ENCODE data around the gene IL13RA1.
"Not testable (repeated sequence)": the region's sequence is repeated elsewhere in the genome, so short reads cannot be mapped to it uniquely, and the experiment has no call there.

The IL13RA1 gene

DNA sequence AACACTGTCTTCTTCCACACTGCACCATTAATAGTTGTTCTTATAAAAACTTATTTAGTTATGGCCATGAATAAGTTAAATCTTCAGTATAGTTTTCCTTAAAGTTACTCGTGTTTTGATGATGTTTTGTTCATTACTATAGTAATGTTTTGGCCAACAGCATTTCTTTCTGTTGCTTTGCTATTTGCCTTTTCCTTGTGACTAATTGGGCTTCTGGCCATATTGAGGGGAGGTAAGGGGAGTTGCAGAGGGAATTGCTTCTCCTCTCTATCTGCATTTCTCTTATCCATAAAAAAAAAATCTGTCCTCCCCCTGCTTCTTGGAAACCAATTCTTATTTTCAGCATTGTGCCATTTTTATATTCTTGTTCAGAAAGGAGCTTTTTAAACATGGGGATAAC lies 53.5 kb downstream of the IL13RA1 start:
- DNase-seq: no peak
- Mint-ChIP-seq H3K4me3 (no peak overlapping the region), H3K27ac (no peak overlapping the region), H3K9me3 (no peaks in the 10 kb centered on the region), H3K36me3 (ENCODE audit: low read depth) (no peaks in the 10 kb centered on the region), H3K27me3 (peaks cover 32% of the 10 kb centered on the region), H3K4me1 (ENCODE audit: low read depth) (no peaks in the 10 kb centered on the region)

DNA sequence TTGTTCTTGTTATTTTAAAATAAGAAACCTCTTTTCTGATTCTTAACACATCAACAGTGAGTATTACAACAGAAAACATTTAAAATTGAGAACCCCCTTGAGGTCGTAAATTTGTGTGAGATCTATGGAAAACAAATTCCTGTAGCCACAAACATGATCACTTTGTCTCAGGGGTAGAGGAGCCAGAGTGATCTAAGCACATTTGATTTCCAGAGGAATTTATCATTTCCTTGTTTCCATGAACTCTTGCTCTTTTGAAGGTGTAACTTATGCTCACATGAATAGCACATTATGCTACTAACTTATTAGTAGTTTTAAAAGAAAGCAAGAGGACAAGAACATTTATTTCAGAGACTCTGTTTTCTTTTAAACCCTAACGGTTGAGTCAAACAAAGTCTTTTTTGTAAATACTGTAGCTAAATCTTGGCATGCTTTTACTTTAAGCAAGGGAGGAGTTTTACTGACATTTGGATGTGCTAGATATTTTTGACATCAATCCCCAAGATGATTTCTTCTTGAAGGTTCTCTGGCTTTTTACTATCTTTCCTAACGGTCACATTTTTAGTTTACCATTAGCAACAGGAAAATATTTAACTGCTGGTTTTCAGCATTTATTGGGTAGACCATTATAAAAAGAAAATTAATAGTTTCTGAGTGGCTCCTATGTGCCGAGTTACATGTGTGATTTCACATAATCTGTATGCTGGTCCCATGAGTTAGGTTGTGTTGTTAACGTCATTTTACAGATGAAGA lies 68.3 kb downstream of the IL13RA1 start:
- H3K27me3 Mint-ChIP-seq: peaks cover 62% of the 10 kb centered on the region
- no peaks in the 10 kb centered on the region for H3K36me3 Mint-ChIP-seq (ENCODE audit: low read depth)
- no peaks in the 10 kb centered on the region for H3K9me3 Mint-ChIP-seq
- H3K27ac Mint-ChIP-seq: no peak overlapping the region
- H3K4me1 Mint-ChIP-seq (ENCODE audit: low read depth): no peaks in the 10 kb centered on the region
- no peak for DNase-seq
- no peak overlapping the region for H3K4me3 Mint-ChIP-seq

DNA sequence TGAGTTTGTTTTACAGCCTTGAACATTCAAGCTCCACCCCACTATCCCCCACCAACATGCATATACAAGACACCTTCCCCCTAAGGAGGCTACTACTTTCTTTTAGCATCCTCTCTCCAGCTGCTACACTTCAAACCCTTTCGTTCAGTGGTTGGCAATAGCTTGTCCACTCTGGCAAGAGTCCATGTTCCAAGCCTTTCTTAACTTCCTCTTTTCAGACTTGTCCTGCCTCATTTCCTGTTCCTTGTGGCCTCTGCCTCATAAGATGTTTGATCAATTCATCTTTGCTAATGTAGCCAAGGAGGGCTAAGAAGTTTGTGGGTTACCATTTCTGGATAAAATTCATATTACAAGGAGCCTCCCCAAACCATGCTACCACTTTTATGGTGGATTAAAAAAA lies 75.5 kb downstream of the IL13RA1 start:
- no peak overlapping the region for H3K27ac Mint-ChIP-seq

DNA sequence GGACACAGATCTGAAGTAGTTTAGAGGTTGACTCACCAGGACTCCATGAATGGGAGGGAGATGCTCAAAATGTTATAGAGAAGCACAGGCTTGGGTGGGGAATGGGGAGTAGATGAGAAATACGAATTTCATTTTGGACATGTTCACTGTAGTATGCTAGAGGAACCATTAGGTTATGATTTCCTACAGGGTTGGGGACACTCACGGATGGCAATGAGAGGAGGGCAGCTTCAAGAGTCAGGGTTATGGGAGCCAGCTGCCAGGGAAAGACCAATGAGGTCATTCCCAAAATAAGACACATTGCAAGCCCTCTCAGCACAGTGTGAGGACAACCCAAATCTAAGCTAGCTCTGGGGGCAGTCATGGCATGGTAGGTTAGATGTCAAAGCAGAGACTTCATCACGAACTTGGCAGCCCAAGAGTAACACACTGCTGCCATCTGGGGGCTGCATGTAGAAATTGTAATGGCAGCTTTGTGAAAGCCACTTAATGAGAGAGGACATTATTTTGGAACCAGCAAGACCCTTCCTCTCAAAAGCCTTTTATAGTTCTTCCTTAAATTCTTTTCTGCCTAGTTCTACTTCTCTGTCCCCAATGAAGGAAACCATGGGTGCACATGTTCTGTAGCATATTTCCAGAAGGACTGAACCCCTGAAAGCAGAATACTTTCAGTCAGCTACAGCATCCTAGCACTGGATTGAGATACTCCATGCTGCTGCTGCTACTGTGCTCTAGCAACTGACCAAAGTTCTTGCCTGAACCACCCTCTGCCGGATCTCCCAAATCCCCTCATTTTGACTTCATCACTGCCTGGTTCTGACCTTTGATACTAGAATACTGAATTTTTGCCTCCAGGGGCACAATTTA lies 80.0 kb downstream of the IL13RA1 start:
- DNase-seq: no peak

More for the DNA sequence above, 75.5 kb downstream of the IL13RA1 start:
- Mint-ChIP-seq H3K36me3 (ENCODE audit: low read depth) (no peaks in the 10 kb centered on the region), H3K27me3 (peaks cover 38% of the 10 kb centered on the region), H3K4me1 (ENCODE audit: low read depth) (no peaks in the 10 kb centered on the region), H3K4me3 (no peak overlapping the region), H3K9me3 (no peaks in the 10 kb centered on the region)
- DNase-seq: no peak

DNA sequence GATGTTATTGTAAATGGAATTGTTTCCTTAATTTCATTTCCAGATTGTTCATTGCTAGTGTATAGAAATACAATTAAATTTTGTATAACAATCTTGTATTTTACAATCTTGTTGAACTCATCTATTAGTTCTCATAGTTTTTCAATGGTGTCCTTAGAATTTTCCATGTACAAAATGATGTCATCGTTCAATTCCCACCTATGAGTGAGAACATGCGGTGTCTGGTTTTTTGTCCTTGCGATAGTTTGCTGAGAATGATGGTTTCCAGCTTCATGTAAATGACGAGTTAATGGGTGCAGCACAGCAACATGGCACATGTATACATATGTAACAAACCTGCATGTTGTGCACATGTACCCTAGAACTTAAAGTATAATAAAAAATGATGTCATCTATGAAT lies 89.9 kb downstream of the IL13RA1 start:
- not testable (repeated sequence) for DNase-seq; H3K4me1 Mint-ChIP-seq (ENCODE audit: low read depth); H3K36me3 Mint-ChIP-seq (ENCODE audit: low read depth); H3K4me3 Mint-ChIP-seq; H3K9me3 Mint-ChIP-seq; H3K27ac Mint-ChIP-seq
- peaks cover 16% of the 10 kb centered on the region for H3K27me3 Mint-ChIP-seq

More for the DNA sequence above, 80.0 kb downstream of the IL13RA1 start:
- H3K9me3 Mint-ChIP-seq: no peaks in the 10 kb centered on the region
- H3K4me3 Mint-ChIP-seq: no peak overlapping the region
- no peaks in the 10 kb centered on the region for H3K4me1 Mint-ChIP-seq (ENCODE audit: low read depth)
- H3K36me3 Mint-ChIP-seq (ENCODE audit: low read depth): no peaks in the 10 kb centered on the region
- H3K27me3 Mint-ChIP-seq: peaks cover 42% of the 10 kb centered on the region
- no peak overlapping the region for H3K27ac Mint-ChIP-seq

DNA sequence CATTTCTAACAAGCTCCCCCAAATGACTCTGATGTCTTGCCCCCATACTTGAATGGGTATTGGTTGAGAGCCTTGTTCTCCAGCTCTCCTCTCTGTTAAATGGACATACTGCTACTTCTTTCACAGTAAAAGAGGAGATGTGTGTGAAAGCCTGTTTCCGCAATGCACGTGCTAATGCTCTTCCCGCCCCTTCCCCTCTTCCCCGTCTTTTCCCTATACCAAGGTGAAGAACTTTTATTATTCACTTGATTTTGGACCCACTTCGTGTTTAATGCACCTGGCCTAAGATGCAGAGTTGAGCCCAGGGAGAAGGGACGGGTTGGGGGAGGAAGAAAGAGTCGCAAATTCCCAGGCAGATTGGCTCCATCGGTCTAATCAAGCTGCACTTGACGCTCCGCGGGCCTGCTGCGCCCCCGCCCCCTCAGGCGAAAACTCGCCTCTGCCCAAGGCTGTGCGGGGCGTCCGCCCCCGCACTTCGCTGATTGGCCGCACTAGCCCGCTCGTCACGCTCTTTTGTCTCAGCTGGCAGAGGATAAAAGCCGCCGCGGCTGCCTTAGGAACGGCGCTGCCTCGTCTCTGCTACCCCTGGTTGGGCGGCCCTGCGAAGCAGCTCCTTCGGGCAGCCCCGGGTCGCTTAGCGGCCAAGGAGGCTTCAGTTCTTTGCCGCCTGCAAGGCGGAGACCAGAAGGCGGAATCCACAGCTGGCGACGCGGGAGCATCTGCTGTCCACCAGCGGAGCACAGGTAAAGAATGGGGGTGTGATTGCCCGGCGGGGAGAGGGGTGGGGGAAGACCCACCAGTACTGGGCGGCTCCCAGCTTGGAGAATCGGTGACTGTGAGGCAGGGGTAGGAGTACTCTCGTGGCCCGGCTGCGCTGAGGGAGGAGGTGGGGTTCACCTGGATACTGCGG lies 96.1 kb downstream of the IL13RA1 start, which contains the start of gene ZCCHC12:
ZCCHC12 (plus strand) TSS at position 562 of the 910 bp plus-strand sequence. CDS start 1,421 bp downstream, outside the sequence.
- peaks cover 67% of the 10 kb centered on the region for H3K27me3 Mint-ChIP-seq
- peak within 1 kb of the TSS; percentile 67 for H3K4me3 Mint-ChIP-seq
- H3K27ac Mint-ChIP-seq: no peak within 1 kb of the TSS

DNA sequence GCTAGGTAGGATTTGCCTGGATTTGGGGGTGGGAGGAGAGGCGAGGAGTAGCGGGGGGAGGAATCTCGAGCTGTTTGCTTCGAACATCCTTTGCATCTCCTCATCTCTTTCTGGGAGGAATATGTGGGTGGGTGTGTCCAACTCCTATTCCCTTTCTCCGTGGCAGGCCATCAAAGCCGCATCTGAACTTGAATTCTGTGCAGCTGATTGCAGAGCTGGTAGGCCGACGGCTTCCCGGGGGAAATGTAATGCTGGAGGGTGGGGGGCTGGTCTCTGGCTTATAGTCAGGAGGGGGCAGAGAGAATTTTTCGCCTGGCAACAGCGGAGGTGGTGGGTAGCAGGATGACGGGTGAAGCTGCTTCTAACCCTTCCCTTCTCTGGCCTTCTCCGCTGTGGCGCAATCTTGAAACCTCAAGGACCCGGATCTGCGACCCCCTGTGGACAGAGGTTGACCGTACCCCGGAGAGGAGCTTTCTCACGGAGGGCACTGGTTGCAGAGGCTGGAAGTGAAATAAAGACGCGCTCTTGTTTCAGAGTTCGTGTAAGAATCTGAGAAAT lies 96.8 kb downstream of the IL13RA1 start:
- peaks cover 74% of the 10 kb centered on the region for H3K27me3 Mint-ChIP-seq
- peak overlapping the region; percentile 67 for H3K4me3 Mint-ChIP-seq
- no peaks in the 10 kb centered on the region for H3K9me3 Mint-ChIP-seq
- no peak for DNase-seq
- H3K36me3 Mint-ChIP-seq (ENCODE audit: low read depth): no peaks in the 10 kb centered on the region
- no peak overlapping the region for H3K27ac Mint-ChIP-seq
- peaks cover 31% of the 10 kb centered on the region for H3K4me1 Mint-ChIP-seq (ENCODE audit: low read depth)

More for the DNA sequence above, 96.1 kb downstream of the IL13RA1 start, which contains the start of gene ZCCHC12:
- Mint-ChIP-seq H3K4me1 (ENCODE audit: low read depth) (peaks cover 31% of the 10 kb centered on the region), H3K9me3 (no peaks in the 10 kb centered on the region), H3K36me3 (ENCODE audit: low read depth) (no peaks in the 10 kb centered on the region)
- peak; percentile 55 for DNase-seq

DNA sequence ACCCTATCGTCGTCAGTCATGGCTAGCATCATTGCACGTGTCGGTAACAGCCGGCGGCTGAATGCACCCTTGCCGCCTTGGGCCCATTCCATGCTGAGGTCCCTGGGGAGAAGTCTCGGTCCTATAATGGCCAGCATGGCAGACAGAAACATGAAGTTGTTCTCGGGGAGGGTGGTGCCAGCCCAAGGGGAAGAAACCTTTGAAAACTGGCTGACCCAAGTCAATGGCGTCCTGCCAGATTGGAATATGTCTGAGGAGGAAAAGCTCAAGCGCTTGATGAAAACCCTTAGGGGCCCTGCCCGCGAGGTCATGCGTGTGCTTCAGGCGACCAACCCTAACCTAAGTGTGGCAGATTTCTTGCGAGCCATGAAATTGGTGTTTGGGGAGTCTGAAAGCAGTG lies 97.8 kb downstream of the IL13RA1 start:
- Mint-ChIP-seq H3K4me1 (ENCODE audit: low read depth) (peaks cover 31% of the 10 kb centered on the region), H3K27ac (no peak overlapping the region), H3K36me3 (ENCODE audit: low read depth) (no peaks in the 10 kb centered on the region), H3K27me3 (peaks cover 81% of the 10 kb centered on the region), H3K4me3 (no peak overlapping the region), H3K9me3 (no peaks in the 10 kb centered on the region)
- no peak for DNase-seq

DNA sequence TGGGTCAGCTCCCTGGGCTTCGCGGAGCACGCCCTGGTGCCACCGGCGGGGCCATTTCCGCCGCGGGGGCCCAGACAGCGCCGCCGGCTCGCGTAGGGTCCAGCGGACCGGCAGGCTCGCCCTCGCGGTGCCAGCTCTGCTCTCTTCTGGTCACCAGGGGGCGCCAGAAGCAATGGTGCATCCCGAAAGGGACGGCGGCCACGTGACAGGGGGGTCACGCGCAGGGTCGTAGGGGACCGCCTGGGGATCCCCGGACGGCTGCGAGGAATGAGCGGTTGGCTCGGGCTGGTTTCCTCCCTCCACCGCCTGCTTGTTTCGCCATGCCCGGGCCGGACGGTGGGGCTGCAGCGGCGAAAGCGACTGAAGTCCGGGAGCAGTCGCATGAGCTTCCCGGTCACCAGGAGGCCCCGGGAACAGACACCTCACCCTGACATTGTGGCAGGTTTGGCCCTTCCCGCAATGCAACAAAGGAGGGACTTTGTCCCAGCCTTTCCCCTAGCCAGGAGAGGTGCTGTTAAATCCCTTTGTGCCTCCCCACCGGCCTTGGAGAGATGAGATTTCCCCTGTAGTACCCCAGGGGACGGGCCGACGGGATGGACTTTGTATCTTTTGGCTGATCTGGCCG lies 112.0 kb downstream of the IL13RA1 start:
- H3K27ac Mint-ChIP-seq: no peak overlapping the region
- no peaks in the 10 kb centered on the region for H3K4me1 Mint-ChIP-seq (ENCODE audit: low read depth)
- H3K4me3 Mint-ChIP-seq: peak overlapping the region; percentile 57
- peak; percentile 78 for DNase-seq
- no peaks in the 10 kb centered on the region for H3K9me3 Mint-ChIP-seq
- H3K27me3 Mint-ChIP-seq: peaks cover 46% of the 10 kb centered on the region
- no peaks in the 10 kb centered on the region for H3K36me3 Mint-ChIP-seq (ENCODE audit: low read depth)
